Gastrocnemius medialis (tissue), 4 donors: ENCODE data around the gene TNFAIP8L1.

Source experiments
- POLR2A ChIP-seq, 2 donors: fragments of 450-650 bp; IDR thresholded peaks; one replicate each; pipeline ENCODE4 v1.6.1; 2017; ENCODE audit warnings: antibody characterized with exemption in 2 of 2, mild to moderate bottlenecking in 2 of 2, moderate library complexity in 2 of 2
- TF ChIP-seq, protein P1 (sequence below), 5 experiments: fragments of 450-650 bp in 3 of 5; fragments of 200-600 bp in 2 of 5; sonication (generic) in 2 of 5; IDR thresholded peaks in 4 of 5; conservative IDR thresholded peaks in 1 of 5; 1 replicate in 4 of 5; 2 replicates in 1 of 5; pipeline ENCODE4 v1.5.1; 2016 to 2019; ENCODE audit warnings: antibody characterized with exemption in 5 of 5, mild to moderate bottlenecking in 3 of 5, moderate library complexity in 3 of 5

DNA sequence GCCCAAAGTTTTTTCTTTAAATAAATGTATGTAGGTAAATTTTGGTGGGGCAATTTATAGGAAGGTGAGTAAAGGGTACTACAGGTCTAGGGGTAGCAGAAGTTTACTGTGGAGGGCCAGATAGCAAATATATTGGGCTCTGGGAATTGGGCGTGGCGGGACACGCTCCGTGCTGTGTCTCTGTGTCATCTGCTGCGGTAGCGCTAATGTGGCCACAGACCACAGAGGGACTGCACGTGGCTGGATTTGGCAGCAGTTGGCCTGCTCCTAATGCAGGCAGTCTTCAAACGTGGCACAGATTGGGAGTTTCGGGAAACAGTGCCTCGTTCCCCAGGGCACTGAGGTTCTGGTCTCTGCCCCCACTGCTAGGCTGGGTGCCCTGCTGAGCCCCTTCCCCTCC lies 47.4 kb downstream of the TNFAIP8L1 start:
- TF ChIP-seq, protein P1, sequence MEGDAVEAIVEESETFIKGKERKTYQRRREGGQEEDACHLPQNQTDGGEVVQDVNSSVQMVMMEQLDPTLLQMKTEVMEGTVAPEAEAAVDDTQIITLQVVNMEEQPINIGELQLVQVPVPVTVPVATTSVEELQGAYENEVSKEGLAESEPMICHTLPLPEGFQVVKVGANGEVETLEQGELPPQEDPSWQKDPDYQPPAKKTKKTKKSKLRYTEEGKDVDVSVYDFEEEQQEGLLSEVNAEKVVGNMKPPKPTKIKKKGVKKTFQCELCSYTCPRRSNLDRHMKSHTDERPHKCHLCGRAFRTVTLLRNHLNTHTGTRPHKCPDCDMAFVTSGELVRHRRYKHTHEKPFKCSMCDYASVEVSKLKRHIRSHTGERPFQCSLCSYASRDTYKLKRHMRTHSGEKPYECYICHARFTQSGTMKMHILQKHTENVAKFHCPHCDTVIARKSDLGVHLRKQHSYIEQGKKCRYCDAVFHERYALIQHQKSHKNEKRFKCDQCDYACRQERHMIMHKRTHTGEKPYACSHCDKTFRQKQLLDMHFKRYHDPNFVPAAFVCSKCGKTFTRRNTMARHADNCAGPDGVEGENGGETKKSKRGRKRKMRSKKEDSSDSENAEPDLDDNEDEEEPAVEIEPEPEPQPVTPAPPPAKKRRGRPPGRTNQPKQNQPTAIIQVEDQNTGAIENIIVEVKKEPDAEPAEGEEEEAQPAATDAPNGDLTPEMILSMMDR (IDR thresholded peaks at IDR 0.05 in 4 of 5, conservative IDR thresholded peaks at IDR 0.05 in 1 of 5): no peak
- TF ChIP-seq POLR2A (IDR thresholded peaks at IDR 0.05): no peak
